Colonic mucosa (tissue), 4 donors: ENCODE results near the gene CALM3. TPM values are rescaled to one million over a fixed set of nuclear protein-coding genes. Genes with fewer than 3 reads are reported as not detected.

Experiments
- DNase-seq: peaks from one replicate; pipeline ENCODE4 v3.0.0-alpha.2; 2020
- H3K27ac ChIP-seq: fragments of 200-600 bp; one replicate; pipeline ENCODE4 v1.8.0; 2021
- H3K27me3 ChIP-seq: fragments of 200-600 bp; one replicate; pipeline ENCODE4 v1.8.0; 2021
- H3K36me3 ChIP-seq: fragments of 200-600 bp; one replicate; pipeline ENCODE4 v1.8.0; 2021
- H3K4me1 ChIP-seq: fragments of 200-600 bp; one replicate; pipeline ENCODE4 v1.8.0; 2021; ENCODE audit warnings: mild to moderate bottlenecking
- H3K4me3 ChIP-seq: fragments of 200-600 bp; one replicate; pipeline ENCODE4 v1.8.0; 2021
- H3K9ac ChIP-seq, 2 donors: one replicate each; pipeline ENCODE4 v1.7.0; 2013; ENCODE audit warnings: control low read depth in 2 of 2, low read depth in 2 of 2, low read length in 2 of 2
- H3K9me3 ChIP-seq: fragments of 200-600 bp; one replicate; pipeline ENCODE4 v1.8.0; 2021
- CTCF ChIP-seq: fragments of 200-600 bp; IDR thresholded peaks from one replicate; pipeline ENCODE4 v1.8.0; 2022; ENCODE audit warnings: antibody characterized with exemption, mild to moderate bottlenecking
- intact Hi-C: fragments of 100-400 bp; cut with DNase I; formaldehyde crosslinking; loops from one replicate; pipeline ENCODE4 v1.14.1; 2022
- total RNA-seq, 2 donors: library from RNA; stranded (reverse); fragmentation: NEBNext Ultra II Directional in 1 of 2; extraction: Animal tissue kit (Norgen Biotek cat#: 25700) in 1 of 2; gene quantifications; one replicate each; pipeline ENCODE4 v1.2.1, GENCODE V29; 2021
- donor health status: healthy.
- donor health status: DM: no; HTN: no; CAD: no.
- donor health status: DM: no; HTN: no; CAD: no.

The CALM3 gene
- total RNA-seq, 2 donors from 2014 or later, result 309 to 444 TPM

DNA sequence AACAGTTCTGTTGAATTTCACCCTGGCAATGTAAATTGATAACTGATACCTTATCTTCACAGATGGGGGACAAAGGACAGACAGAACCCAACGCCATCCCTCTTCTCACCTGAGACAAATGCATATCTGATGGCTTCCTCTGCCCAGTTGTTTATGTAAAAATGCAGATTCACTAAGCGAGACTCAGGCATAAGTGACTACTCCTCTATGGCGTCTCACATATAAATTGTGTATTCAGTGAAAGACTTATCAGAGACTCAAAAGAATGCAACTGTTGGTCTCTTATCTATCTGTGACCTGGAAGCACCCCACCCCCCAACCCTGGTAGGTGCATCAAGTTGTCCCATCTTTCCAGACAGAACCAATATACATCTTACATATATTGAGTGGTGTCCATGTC is 13.3 kb upstream of the CALM3 start:
- TF ChIP-seq CTCF, result no peak
- no peaks in the 10 kb centered on the region for H3K36me3 ChIP-seq
- no peaks in the 10 kb centered on the region for H3K9me3 ChIP-seq
- H3K27me3 ChIP-seq, result no peaks in the 10 kb centered on the region
- H3K4me1 ChIP-seq, result no peaks in the 10 kb centered on the region
- H3K4me3 ChIP-seq, result no peak overlapping the region
- H3K9ac ChIP-seq, result no peak overlapping the region
- no peak overlapping the region for H3K27ac ChIP-seq
- intact Hi-C loops, result no loop called here
- DNase-seq, result no peak

DNA sequence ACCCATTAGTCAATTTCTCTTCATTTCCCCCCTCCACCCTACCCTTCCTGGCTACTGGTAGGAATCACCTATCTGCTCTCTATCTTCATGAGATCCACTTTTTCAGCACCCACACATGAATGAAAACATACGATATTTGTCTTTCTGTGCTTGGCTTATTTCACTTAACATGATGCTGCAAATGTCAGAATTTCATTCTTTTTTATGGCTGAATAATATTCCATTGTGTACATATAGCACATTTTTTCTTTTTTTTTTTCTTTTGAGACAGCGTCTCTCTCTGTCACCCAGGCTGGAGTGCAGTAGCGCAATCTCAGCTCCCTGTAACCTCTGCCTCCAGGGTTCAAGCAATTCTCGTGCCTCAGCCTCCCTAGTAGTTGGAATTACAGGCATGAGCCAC is 9.9 kb upstream of the CALM3 start:
- no peak for TF ChIP-seq CTCF
- H3K4me1 ChIP-seq, result no peaks in the 10 kb centered on the region

GRCh38 chr19:46591870-46592269 is 9.3 kb upstream of the CALM3 start:
- DNase-seq, result no peak
- H3K4me1 ChIP-seq, result no peaks in the 10 kb centered on the region
- H3K9ac ChIP-seq, result no peak overlapping the region
- no peaks in the 10 kb centered on the region for H3K36me3 ChIP-seq
- intact Hi-C loops, result no loop called here
- H3K27me3 ChIP-seq, result no peaks in the 10 kb centered on the region
- TF ChIP-seq CTCF, result no peak
- no peak overlapping the region for H3K4me3 ChIP-seq
- no peaks in the 10 kb centered on the region for H3K9me3 ChIP-seq
- H3K27ac ChIP-seq, result no peak overlapping the region

More for the DNA sequence above, 9.9 kb upstream of the CALM3 start:
- no peaks in the 10 kb centered on the region for H3K36me3 ChIP-seq
- H3K9ac ChIP-seq, result no peak overlapping the region
- DNase-seq, result no peak
- H3K27ac ChIP-seq, result no peak overlapping the region
- no peak overlapping the region for H3K4me3 ChIP-seq
- intact Hi-C loops, result no loop called here
- no peaks in the 10 kb centered on the region for H3K9me3 ChIP-seq
- no peaks in the 10 kb centered on the region for H3K27me3 ChIP-seq

GRCh38 chr19:46596008-46596407 is 5.1 kb upstream of the CALM3 start:
- no peak overlapping the region for H3K4me3 ChIP-seq
- no peak for TF ChIP-seq CTCF
- intact Hi-C loops, result no loop called here
- no peak overlapping the region for H3K9ac ChIP-seq
- H3K27ac ChIP-seq, result no peak overlapping the region
- no peaks in the 10 kb centered on the region for H3K27me3 ChIP-seq
- H3K9me3 ChIP-seq, result no peaks in the 10 kb centered on the region
- H3K4me1 ChIP-seq, result no peaks in the 10 kb centered on the region
- H3K36me3 ChIP-seq, result no peaks in the 10 kb centered on the region
- DNase-seq, result no peak

DNA sequence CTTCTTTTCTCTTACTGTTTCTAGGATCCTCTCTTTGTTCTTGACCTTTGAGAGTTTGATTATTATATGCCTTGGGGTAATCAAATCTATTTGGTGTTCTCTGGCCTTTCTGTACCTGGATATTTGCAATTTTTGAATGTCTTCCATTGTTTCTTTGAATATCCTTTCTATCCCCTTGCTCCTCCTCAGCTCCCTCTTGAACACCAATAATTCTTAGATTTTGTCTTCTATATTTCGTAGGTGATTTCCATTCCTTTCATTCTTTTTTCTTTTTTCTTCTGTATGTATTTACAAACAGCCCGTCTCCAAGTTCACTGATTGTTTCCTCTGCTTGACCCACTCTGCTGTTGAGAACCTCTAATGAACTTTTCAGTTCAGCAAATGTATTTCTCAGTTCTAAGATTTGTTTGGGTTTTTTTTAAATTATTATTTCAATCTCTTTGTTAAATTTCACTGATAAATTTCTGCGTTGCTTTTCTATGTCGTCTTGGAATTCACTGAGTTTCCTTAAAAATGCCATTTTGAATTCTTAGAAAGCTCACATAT is 2.7 kb upstream of the CALM3 start:
- H3K27ac ChIP-seq, result no peak overlapping the region
- H3K27me3 ChIP-seq, result no peaks in the 10 kb centered on the region
- H3K36me3 ChIP-seq, result no peaks in the 10 kb centered on the region
- peaks cover 5% of the 10 kb centered on the region for H3K4me1 ChIP-seq
- TF ChIP-seq CTCF, result no peak
- no peaks in the 10 kb centered on the region for H3K9me3 ChIP-seq
- no peak overlapping the region for H3K4me3 ChIP-seq
- H3K9ac ChIP-seq, result no peak overlapping the region
- DNase-seq, result no peak
- intact Hi-C loops, result no loop called here
